Ishikawa (cell line): Measurements from ENCODE around the gene DENND5A.

Experiments
- CEBPB ChIP-seq: IDR thresholded peaks from 2 replicates; pipeline ENCODE4 v1.6.1; 2012
- EGR1 ChIP-seq: IDR thresholded peaks from 2 replicates; pipeline ENCODE4 v1.6.1; 2012
- EP300 ChIP-seq: IDR thresholded peaks from 2 replicates; pipeline ENCODE4 v1.6.1; 2012; ENCODE audit warnings: borderline replicate concordance
- FOXM1 ChIP-seq: IDR thresholded peaks from 2 replicates; pipeline ENCODE4 v1.6.1; 2012; ENCODE audit warnings: low read depth, borderline replicate concordance
- RAD21 ChIP-seq: IDR thresholded peaks from 2 replicates; pipeline ENCODE4 v1.6.1; 2012; ENCODE audit warnings: low read depth
- TAF1 ChIP-seq: IDR thresholded peaks from 2 replicates; pipeline ENCODE4 v1.6.1; 2012; ENCODE audit warnings: low read depth, mild to moderate bottlenecking
- TEAD4 ChIP-seq: IDR thresholded peaks from 2 replicates; pipeline ENCODE4 v1.6.1; 2012
- USF1 ChIP-seq: IDR thresholded peaks from 2 replicates; pipeline ENCODE4 v1.6.1; 2012
- YY1 ChIP-seq: IDR thresholded peaks from 2 replicates; pipeline ENCODE4 v1.6.1; 2012; ENCODE audit warnings: low read depth
- TF ChIP-seq, protein P1 (sequence below): IDR thresholded peaks from 2 replicates; pipeline ENCODE4 v1.6.1; 2012; ENCODE audit warnings: low read depth, mild to moderate bottlenecking
- TF ChIP-seq, protein P2 (sequence below): IDR thresholded peaks from 2 replicates; pipeline ENCODE4 v1.6.1; 2012

- TF ChIP-seq, protein P1, sequence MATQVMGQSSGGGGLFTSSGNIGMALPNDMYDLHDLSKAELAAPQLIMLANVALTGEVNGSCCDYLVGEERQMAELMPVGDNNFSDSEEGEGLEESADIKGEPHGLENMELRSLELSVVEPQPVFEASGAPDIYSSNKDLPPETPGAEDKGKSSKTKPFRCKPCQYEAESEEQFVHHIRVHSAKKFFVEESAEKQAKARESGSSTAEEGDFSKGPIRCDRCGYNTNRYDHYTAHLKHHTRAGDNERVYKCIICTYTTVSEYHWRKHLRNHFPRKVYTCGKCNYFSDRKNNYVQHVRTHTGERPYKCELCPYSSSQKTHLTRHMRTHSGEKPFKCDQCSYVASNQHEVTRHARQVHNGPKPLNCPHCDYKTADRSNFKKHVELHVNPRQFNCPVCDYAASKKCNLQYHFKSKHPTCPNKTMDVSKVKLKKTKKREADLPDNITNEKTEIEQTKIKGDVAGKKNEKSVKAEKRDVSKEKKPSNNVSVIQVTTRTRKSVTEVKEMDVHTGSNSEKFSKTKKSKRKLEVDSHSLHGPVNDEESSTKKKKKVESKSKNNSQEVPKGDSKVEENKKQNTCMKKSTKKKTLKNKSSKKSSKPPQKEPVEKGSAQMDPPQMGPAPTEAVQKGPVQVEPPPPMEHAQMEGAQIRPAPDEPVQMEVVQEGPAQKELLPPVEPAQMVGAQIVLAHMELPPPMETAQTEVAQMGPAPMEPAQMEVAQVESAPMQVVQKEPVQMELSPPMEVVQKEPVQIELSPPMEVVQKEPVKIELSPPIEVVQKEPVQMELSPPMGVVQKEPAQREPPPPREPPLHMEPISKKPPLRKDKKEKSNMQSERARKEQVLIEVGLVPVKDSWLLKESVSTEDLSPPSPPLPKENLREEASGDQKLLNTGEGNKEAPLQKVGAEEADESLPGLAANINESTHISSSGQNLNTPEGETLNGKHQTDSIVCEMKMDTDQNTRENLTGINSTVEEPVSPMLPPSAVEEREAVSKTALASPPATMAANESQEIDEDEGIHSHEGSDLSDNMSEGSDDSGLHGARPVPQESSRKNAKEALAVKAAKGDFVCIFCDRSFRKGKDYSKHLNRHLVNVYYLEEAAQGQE, result no peak
- TF ChIP-seq, protein P2, sequence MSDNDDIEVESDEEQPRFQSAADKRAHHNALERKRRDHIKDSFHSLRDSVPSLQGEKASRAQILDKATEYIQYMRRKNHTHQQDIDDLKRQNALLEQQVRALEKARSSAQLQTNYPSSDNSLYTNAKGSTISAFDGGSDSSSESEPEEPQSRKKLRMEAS, result no peak
- TF ChIP-seq RAD21 (no peak), YY1 (no peak), CEBPB (no peak), FOXM1 (no peak), EP300 (no peak), EGR1 (no peak), TEAD4 (no peak), USF1 (no peak), TAF1 (no peak)
These were observed 89.0 kb downstream of the DENND5A start for GRCh38 chr11:9176136-9176535.
